Transverse colon (tissue), 4 donors: Measurements from ENCODE around the gene FAM131B.

Experiments used
- CTCF ChIP-seq, 5 experiments: fragments of 200-600 bp in 3 of 5; fragments of 450-650 bp in 2 of 5; sonication (generic) in 3 of 5; IDR thresholded peaks; 1 replicate in 2 of 5; 2 replicates in 3 of 5; pipeline ENCODE4 v1.5.1; 2016 to 2017; ENCODE audit warnings: antibody characterized with exemption in 5 of 5, inconsistent platforms in 3 of 5, mild to moderate bottlenecking in 2 of 5, moderate library complexity in 1 of 5
- EP300 ChIP-seq: sonication (generic); formaldehyde crosslinking; IDR thresholded peaks from one replicate; pipeline ENCODE4 v1.6.1; 2017; ENCODE audit warnings: antibody characterized with exemption, low read depth
- POLR2AphosphoS5 ChIP-seq, 3 donors: sonication (generic); formaldehyde crosslinking; IDR thresholded peaks; one replicate each; pipeline ENCODE4 v1.6.1; 2016; ENCODE audit warnings: antibody characterized with exemption in 3 of 3

GRCh38 chr7:143411976-143412708 lies 49.6 kb upstream of the FAM131B start:
- TF ChIP-seq CTCF (IDR thresholded peaks at IDR 0.05) (no peak), EP300 (no peak), POLR2AphosphoS5 (IDR thresholded peaks at IDR 0.05) (no peak)
